ENCODE results near the gene GRIK3.

Gene GRIK3

DNA sequence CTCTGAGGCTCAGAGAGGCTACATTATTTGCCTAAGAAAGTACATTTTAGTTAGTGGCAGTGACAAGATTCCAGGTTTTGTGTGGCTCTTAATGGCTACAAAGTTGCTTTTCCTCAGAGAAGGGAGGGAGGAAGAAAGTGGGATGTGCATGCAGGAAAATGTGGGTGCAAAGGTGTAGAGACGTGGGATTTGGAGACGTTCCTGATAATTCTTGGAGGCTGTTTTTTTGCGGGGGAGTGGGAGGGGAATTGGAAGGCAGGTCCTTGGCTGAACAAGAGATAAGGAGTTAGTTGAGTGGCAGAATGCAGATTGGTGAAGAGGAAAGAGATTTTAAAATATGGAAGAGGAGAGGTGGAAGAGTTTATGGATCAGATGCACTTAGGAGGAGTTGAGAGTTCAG lies 258.1 kb downstream of the GRIK3 start:
- POLR2A ChIA-PET (ENCODE audit: low non-redundant PET) = no interaction called here
- H3K27ac ChIP-seq = no peak overlapping the region
- DNase-seq (ENCODE audit: low spot score) = no peak
- CTCF ChIA-PET = no interaction called here
- TF ChIP-seq, protein P1, sequence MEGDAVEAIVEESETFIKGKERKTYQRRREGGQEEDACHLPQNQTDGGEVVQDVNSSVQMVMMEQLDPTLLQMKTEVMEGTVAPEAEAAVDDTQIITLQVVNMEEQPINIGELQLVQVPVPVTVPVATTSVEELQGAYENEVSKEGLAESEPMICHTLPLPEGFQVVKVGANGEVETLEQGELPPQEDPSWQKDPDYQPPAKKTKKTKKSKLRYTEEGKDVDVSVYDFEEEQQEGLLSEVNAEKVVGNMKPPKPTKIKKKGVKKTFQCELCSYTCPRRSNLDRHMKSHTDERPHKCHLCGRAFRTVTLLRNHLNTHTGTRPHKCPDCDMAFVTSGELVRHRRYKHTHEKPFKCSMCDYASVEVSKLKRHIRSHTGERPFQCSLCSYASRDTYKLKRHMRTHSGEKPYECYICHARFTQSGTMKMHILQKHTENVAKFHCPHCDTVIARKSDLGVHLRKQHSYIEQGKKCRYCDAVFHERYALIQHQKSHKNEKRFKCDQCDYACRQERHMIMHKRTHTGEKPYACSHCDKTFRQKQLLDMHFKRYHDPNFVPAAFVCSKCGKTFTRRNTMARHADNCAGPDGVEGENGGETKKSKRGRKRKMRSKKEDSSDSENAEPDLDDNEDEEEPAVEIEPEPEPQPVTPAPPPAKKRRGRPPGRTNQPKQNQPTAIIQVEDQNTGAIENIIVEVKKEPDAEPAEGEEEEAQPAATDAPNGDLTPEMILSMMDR (conservative IDR thresholded peaks at IDR 0.05; ENCODE audit: low read depth) = no peak

DNA sequence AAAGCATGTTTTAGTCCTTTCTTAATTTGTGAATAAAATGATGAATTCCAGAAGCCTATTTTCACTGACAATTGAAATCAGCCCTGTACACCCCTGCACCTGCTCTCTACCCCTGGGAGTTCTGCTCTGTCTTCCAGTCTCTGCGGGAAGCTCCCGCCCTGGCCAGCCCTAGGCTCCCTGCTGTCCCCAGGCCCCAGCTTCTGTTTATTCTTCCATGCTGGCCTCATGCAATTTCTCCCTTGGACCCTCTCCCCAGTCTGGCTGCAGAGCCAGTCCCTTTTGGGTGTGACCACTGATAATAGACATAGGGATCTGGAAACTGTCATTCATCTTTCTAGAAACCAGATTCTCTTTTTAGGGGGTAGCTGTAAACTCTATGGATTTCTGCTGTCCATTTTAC lies 258.6 kb downstream of the GRIK3 start:
- TF ChIP-seq, protein P1 (conservative IDR thresholded peaks at IDR 0.05; ENCODE audit: low read depth) = no peak
- no peak overlapping the region for H3K27ac ChIP-seq
- CTCF ChIA-PET = no interaction called here
- POLR2A ChIA-PET (ENCODE audit: low non-redundant PET) = no interaction called here
- no peak for DNase-seq (ENCODE audit: low spot score)

DNA sequence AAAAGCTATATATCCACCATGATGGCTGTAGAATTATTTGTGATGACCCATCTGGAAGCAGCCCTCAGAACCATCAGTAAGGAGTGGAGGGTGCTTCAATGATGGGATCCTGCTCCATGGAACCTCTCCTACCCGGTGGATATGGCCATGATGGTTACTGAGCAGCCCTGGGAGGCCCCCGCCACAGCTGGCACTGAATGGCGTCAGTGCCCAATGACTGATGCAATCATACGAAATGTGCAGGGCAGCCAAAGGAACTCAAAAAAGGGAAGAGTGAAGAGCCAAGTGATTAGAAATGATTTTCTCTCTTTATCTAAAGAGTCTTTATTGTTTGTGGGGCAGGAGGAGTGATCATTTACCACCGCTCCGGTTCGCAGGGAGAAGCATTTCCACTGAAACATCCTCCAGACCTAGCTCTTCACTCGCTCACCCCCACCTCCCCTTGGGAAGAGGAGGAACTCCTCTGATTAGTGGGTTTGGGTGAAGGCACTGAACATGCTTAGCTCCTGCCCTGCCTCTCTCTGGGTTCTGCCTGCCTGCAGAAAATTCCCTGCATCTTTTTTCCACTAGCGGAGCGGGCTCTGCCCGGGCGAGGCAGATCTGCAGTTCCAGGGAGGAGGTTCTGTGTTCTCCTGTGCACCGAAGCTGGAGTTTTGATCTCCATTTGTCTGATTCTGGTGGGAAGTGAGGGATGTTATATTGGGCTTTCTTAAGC lies 260.3 kb downstream of the GRIK3 start:
- ChIA-PET POLR2A (ENCODE audit: low non-redundant PET) (no interaction called here), CTCF (no interaction called here)
- DNase-seq (ENCODE audit: low spot score) = no peak
- TF ChIP-seq, protein P1 (conservative IDR thresholded peaks at IDR 0.05; ENCODE audit: low read depth) = no peak
- H3K27ac ChIP-seq = no peak overlapping the region

DNA sequence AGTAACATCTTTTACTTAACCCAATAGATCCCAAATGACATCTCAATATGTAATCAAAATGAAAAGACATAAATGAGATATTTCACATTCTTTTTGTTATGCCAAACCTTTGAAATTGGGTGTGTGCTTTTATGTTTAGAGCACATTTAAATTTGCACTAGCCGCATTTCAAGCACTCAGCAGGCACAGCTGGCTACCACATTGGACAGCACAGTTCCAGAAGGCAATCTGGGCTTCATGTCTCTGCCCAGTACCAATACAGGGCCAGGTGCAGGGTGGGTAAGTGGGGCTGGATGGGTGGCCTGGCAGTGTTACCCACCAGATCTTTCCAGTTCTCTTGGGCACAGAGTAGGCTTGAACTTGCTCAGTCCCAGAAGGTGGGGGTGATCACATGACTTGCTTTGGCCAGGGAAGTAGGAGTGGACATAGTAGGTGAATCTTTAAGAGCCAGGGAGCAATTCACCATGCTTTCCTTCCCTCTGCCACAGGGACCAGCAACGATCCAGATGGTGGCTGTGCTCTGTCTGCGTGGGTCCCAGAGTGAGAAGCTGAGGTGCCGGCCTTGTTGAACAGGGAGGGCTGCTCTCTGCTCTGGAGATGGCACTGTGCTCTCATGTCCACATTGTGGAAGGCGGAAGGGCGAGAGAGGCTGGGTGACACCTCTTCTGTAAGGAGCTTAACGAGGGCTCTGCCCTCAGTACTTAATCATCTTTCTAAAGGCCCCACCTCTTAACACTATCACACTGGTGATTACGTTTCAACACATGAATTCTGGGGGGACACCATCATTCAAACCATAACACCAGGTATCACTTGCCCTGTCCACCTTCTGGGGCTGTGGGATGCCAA lies 261.4 kb downstream of the GRIK3 start:
- H3K27ac ChIP-seq = no peak overlapping the region
- no peak for DNase-seq (ENCODE audit: low spot score)
- CTCF ChIA-PET = no interaction called here
- POLR2A ChIA-PET (ENCODE audit: low non-redundant PET) = no interaction called here
- TF ChIP-seq, protein P1 (conservative IDR thresholded peaks at IDR 0.05; ENCODE audit: low read depth) = no peak

DNA sequence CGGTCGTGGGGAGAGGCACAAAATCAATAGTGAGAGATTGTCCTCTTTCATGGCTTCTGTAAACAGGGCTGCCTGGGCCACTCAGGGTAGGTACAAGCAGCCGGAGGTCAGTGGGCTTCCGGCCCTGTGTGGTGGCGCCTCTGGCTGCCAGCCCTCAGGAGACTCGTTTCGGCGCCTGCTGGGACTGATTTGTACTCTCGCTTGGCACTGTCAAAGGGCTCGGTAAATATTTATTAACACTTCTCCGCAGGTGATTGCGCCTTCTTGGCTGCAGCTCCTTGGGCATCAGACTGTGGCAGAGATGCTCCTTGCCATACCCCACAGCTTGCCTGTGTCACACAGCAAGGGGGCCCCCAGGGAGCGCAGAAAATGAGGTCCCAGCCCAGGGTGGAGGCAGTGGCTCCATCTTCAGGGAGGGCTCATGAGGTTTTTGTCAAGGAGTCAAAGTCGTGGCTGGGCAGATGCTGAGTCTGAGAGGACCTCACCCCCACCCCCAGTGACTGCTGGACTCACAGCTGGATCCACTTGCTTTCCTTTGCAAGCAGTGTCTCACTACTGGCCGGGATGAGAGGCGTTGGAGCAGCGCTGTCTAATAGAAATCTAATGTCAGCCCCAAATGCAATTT lies 262.5 kb downstream of the GRIK3 start:
- DNase-seq (ENCODE audit: low spot score) = no peak
- H3K27ac ChIP-seq = no peak overlapping the region
- TF ChIP-seq, protein P1 (conservative IDR thresholded peaks at IDR 0.05; ENCODE audit: low read depth) = no peak
- POLR2A ChIA-PET (ENCODE audit: low non-redundant PET) = no interaction called here
- CTCF ChIA-PET = interaction anchor here (0.6 kb wide), 1 partner anchor 698 kb away, joined by 3 read pairs; no protein-coding TSS in a partner anchor

DNA sequence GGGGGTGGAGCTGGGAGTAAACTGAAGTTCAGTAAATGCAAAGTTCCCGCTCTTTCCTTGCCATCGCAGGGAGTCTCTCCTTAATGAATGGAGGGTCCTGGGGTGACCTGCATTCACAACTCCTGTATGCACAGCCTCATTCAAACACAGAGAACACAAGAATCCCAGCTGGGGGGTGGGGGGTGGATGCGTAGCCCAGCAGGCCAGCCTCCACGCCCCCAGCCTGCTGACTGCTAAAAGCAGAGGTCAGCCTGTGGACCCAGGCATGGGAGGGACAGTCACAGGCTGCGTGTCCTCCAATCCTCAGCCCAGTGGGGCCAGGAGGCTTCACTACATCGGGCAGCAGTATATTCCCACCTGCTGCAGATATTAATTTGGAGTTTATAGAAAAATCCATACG lies 263.1 kb downstream of the GRIK3 start:
- ChIA-PET CTCF (interaction anchor here (0.6 kb wide), 1 partner anchor 699 kb away, joined by 3 read pairs; no protein-coding TSS in a partner anchor), POLR2A (ENCODE audit: low non-redundant PET) (no interaction called here)
- TF ChIP-seq, protein P1 (conservative IDR thresholded peaks at IDR 0.05; ENCODE audit: low read depth) = no peak
- DNase-seq (ENCODE audit: low spot score) = no peak
- no peak overlapping the region for H3K27ac ChIP-seq
